Liver (tissue), 2 donors: ENCODE data around the gene ULBP1.
"Not testable (repeated sequence)": the region's sequence is repeated elsewhere in the genome, so short reads cannot be mapped to it uniquely, and the experiment has no call there.

Experiments
- CTCF ChIP-seq: fragments of 150-350 bp; IDR thresholded peaks from 2 replicates; pipeline ENCODE4 v1.5.1; 2017; ENCODE audit warnings: improper control_type of control experiment, low read depth, low read length; ENCODE audit not compliant: missing input control
- TF ChIP-seq, protein P1 (sequence below): IDR thresholded peaks from 2 replicates; pipeline ENCODE4 v1.6.1; 2016; ENCODE audit warnings: antibody characterized with exemption
- donor health status: healthy.

GRCh38 chr6:149959806-149960205, 3.9 kb upstream of the ULBP1 start:
- TF ChIP-seq, protein P1, sequence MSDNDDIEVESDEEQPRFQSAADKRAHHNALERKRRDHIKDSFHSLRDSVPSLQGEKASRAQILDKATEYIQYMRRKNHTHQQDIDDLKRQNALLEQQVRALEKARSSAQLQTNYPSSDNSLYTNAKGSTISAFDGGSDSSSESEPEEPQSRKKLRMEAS: not testable (repeated sequence)
- TF ChIP-seq CTCF: not testable (repeated sequence)
